Heart left ventricle (tissue), 13 donors: ENCODE results near the gene NAGS.

Source experiments
- CTCF ChIP-seq, 12 donors: fragments of 200-600 bp; sonication (generic) in 4 of 12; IDR thresholded peaks; one replicate each; pipeline versions ENCODE4 v1.5.0 to v1.8.0; 2018 to 2022; ENCODE audit warnings: antibody characterized with exemption in 12 of 12, mild to moderate bottlenecking in 5 of 12
- POLR2A ChIP-seq, 2 donors: fragments of 450-650 bp; IDR thresholded peaks; one replicate each; pipeline ENCODE4 v1.6.1; 2017; ENCODE audit warnings: antibody characterized with exemption in 2 of 2, mild to moderate bottlenecking in 2 of 2, moderate library complexity in 2 of 2
- donor health status: ischemic (EF 13 %, LVEDD 7.1; RV severe dilation, severe dysfunction).
- donor health status: DM: no; HTN: yes; CAD: no.
- donor health status: DM: no; HTN: no; CAD: no.
- donor health status: ischemic (EF 25% LVEDD 6.9; RV normal size, moderate dysfunction).
- donor health status: ischemic (EF 25% LVEDD 5.7; RV mildly dilated, moderate dysfunction).
- donor health status: ischemic (EF 35%, LVEDD 5.7; RV mildly dilated, moderate dysfunction).
- donor health status: nonischemic (EF 11% LVEDD 7.7; RV severe dilation, severe dysfunction).
- donor health status: DM: yes; HTN: yes; CAD: no.
- donor health status: PGD.
- donor health status: ischemic (EF 29% LVEDD 5.4; RV normal size, mild dysfunction).
- donor health status: nonischemic (EF 23%, LVEDD 6.1; RV moderate dilation, normal function).

GRCh38 chr17:43983515-43984411 is 20.7 kb upstream of the NAGS start:
- no peak for TF ChIP-seq POLR2A (IDR thresholded peaks at IDR 0.05)
- peak in 5 of 12 donors; percentile 13 to 30 (median 27) for TF ChIP-seq CTCF (IDR thresholded peaks at IDR 0.05)
